Upper lobe of right lung (tissue), 1 donor: ENCODE results near the gene GPC3. TPM values are rescaled to one million over a fixed set of nuclear protein-coding genes. Genes with fewer than 3 reads are reported as not detected.
"Not testable (repeated sequence)": the region's sequence is repeated elsewhere in the genome, so short reads cannot be mapped to it uniquely, and the experiment has no call there.

Experiments used
- ATAC-seq: fragments of 200-7000 bp; cut with Tn5 transposase; one replicate; pipeline ENCODE4 v1.9.1; 2020; ENCODE audit warnings: mild to moderate bottlenecking, moderate library complexity
- DNase-seq: peaks from one replicate; pipeline ENCODE4 v3.0.0-alpha.2; 2020
- H3K27ac ChIP-seq: fragments of 200-600 bp; one replicate; pipeline ENCODE4 v1.8.0; 2022
- H3K27me3 ChIP-seq: fragments of 200-600 bp; one replicate; pipeline ENCODE4 v1.8.0; 2022; ENCODE audit warnings: mild to moderate bottlenecking
- H3K36me3 ChIP-seq: fragments of 200-600 bp; one replicate; pipeline ENCODE4 v1.8.0; 2022
- H3K4me1 ChIP-seq: fragments of 200-600 bp; one replicate; pipeline ENCODE4 v1.8.0; 2022
- H3K4me3 ChIP-seq: fragments of 200-600 bp; one replicate; pipeline ENCODE4 v1.8.0; 2022; ENCODE audit warnings: mild to moderate bottlenecking
- H3K9me3 ChIP-seq: fragments of 200-600 bp; one replicate; pipeline ENCODE4 v1.8.0; 2022
- CTCF ChIP-seq: fragments of 200-600 bp; IDR thresholded peaks from one replicate; pipeline ENCODE4 v1.8.0; 2022; ENCODE audit warnings: antibody characterized with exemption
- intact Hi-C: fragments of 100-400 bp; cut with DNase I; formaldehyde crosslinking; loops from one replicate; pipeline ENCODE4 v1.11.0; 2022
- total RNA-seq: library from RNA; stranded (reverse); fragmentation: NEBNext Ultra II Directional; extraction: Animal tissue kit (Norgen Biotek cat#: 25700); gene quantifications from one replicate; pipeline ENCODE4 v1.2.1, GENCODE V29; 2021
- donor health status: DM: no; HTN: yes; CAD: no; lungs with severe emphysema.

GPC3 gene
- total RNA-seq, 1 donor from 2014 or later = 67.7 TPM

- TF ChIP-seq CTCF = no peak
- intact Hi-C loops = no loop called here
- Histone ChIP-seq H3K9me3 (no peaks in the 10 kb centered on the region), H3K4me1 (no peaks in the 10 kb centered on the region), H3K27me3 (no peaks in the 10 kb centered on the region), H3K27ac (no peak overlapping the region), H3K36me3 (no peaks in the 10 kb centered on the region), H3K4me3 (no peak overlapping the region)
- no peak for DNase-seq
- ATAC-seq = no peak
Measured at GRCh38 chrX:133892337-133892736, 93.1 kb downstream of the GPC3 start.

- no peak overlapping the region for H3K4me3 ChIP-seq
- no peak for TF ChIP-seq CTCF
- H3K36me3 ChIP-seq = no peaks in the 10 kb centered on the region
- H3K27ac ChIP-seq = no peak overlapping the region
- no peaks in the 10 kb centered on the region for H3K9me3 ChIP-seq
- ATAC-seq (no peak), DNase-seq (no peak)
- no peaks in the 10 kb centered on the region for H3K4me1 ChIP-seq
- intact Hi-C loops = no loop called here
- no peaks in the 10 kb centered on the region for H3K27me3 ChIP-seq
Measured at GRCh38 chrX:133888984-133889383, 96.4 kb downstream of the GPC3 start.

- H3K27ac ChIP-seq, ATAC-seq, intact Hi-C loops, DNase-seq, H3K4me3 ChIP-seq, H3K36me3 ChIP-seq, H3K4me1 ChIP-seq, H3K27me3 ChIP-seq, H3K9me3 ChIP-seq: not testable (repeated sequence)
Measured at GRCh38 chrX:133888084-133888483, 97.3 kb downstream of the GPC3 start.

- Histone ChIP-seq H3K27me3 (no peaks in the 10 kb centered on the region), H3K27ac (no peak overlapping the region), H3K4me1 (no peaks in the 10 kb centered on the region), H3K4me3 (no peak overlapping the region), H3K36me3 (no peaks in the 10 kb centered on the region), H3K9me3 (no peaks in the 10 kb centered on the region)
- intact Hi-C loops = no loop called here
- no peak for TF ChIP-seq CTCF
- no peak for ATAC-seq
- DNase-seq = no peak
Measured at GRCh38 chrX:133884430-133885394, 100.7 kb downstream of the GPC3 start.

- Histone ChIP-seq H3K4me1 (no peaks in the 10 kb centered on the region), H3K27me3 (no peaks in the 10 kb centered on the region), H3K9me3 (no peaks in the 10 kb centered on the region), H3K27ac (no peak overlapping the region), H3K36me3 (no peaks in the 10 kb centered on the region), H3K4me3 (no peak overlapping the region)
- no peak for ATAC-seq
- no peak for DNase-seq
- no peak for TF ChIP-seq CTCF
- intact Hi-C loops = no loop called here
Measured at GRCh38 chrX:133881893-133882292, 103.5 kb downstream of the GPC3 start.

GRCh38 chrX:133881007-133881406, 104.4 kb downstream of the GPC3 start:
- no peak for ATAC-seq
- H3K27ac ChIP-seq = no peak overlapping the region
- H3K4me1 ChIP-seq = no peaks in the 10 kb centered on the region
- no peak for DNase-seq
- no peaks in the 10 kb centered on the region for H3K36me3 ChIP-seq
- H3K27me3 ChIP-seq = no peaks in the 10 kb centered on the region
- no peaks in the 10 kb centered on the region for H3K9me3 ChIP-seq
- no peak for TF ChIP-seq CTCF
- H3K4me3 ChIP-seq = no peak overlapping the region
- intact Hi-C loops = no loop called here
